K562 (cell line): ENCODE measurements around the gene GMDS. TPM values are rescaled to one million over a fixed set of nuclear protein-coding genes. Genes with fewer than 3 reads are reported as not detected.

Experiments used
- EGR1 ChIP-seq: fragments of 450-650 bp; conservative IDR thresholded peaks from 2 replicates; pipeline ENCODE4 v1.6.1; 2017; ENCODE audit warnings: mild to moderate bottlenecking
- ESRRA ChIP-seq: fragments of 450-650 bp; IDR thresholded peaks from 2 replicates; pipeline ENCODE4 v1.6.1; 2014; ENCODE audit warnings: low read depth, mild to moderate bottlenecking, moderate library complexity, borderline replicate concordance
- FOXP1 ChIP-seq: sonication (generic); formaldehyde crosslinking; IDR thresholded peaks from 2 replicates; pipeline ENCODE4 v1.8.0; 2022; ENCODE audit warnings: mild to moderate bottlenecking, missing genetic modification reagents
- GATAD2A ChIP-seq: fragments of 450-650 bp; IDR thresholded peaks from 2 replicates; pipeline ENCODE4 v1.6.1; 2017
- ID3 ChIP-seq, 2 experiments: fragments of 250-450 bp in 1 of 2; fragments of 450-650 bp in 1 of 2; sonication (Bioruptor Pico) in 1 of 2; IDR thresholded peaks; 2 replicates each; pipeline versions ENCODE4 v1.6.1 to v1.8.0; 2016 to 2021; ENCODE audit warnings: mild to moderate bottlenecking in 2 of 2, moderate library complexity in 2 of 2, missing compliant biosample characterization in 1 of 2, missing genetic modification characterization in 1 of 2
- POLR2H ChIP-seq: IDR thresholded peaks from 2 replicates; pipeline ENCODE4 v1.6.1; 2016; ENCODE audit warnings: missing genetic modification characterization, low read depth, mild to moderate bottlenecking, control low read depth, missing compliant biosample characterization, moderate library complexity
- RBFOX2 ChIP-seq: fragments of 200-400 bp; formaldehyde crosslinking; IDR thresholded peaks from 2 replicates; pipeline ENCODE4 v1.6.1; 2017; ENCODE audit warnings: low read depth, mild to moderate bottlenecking, low read length, moderate library complexity
- RCOR1 ChIP-seq, 2 experiments: IDR thresholded peaks; 2 replicates each; pipeline ENCODE4 v1.6.1; 2012; ENCODE audit warnings: low read depth in 2 of 2, low read length in 2 of 2, borderline replicate concordance in 1 of 2, improper control_type of control experiment in 1 of 2
- SAFB ChIP-seq: fragments of 200-400 bp; formaldehyde crosslinking; IDR thresholded peaks from 2 replicates; pipeline ENCODE4 v1.6.1; 2017; ENCODE audit warnings: low read depth, low read length, borderline replicate concordance
- SOX6 ChIP-seq: fragments of 450-650 bp; IDR thresholded peaks from 2 replicates; pipeline ENCODE4 v1.6.1; 2014; ENCODE audit warnings: mild to moderate bottlenecking
- TBL1XR1 ChIP-seq, 2 experiments: IDR thresholded peaks; 2 replicates each; pipeline ENCODE4 v1.6.1; 2012; ENCODE audit warnings: improper control_type of control experiment in 2 of 2, low read length in 2 of 2, mild to moderate bottlenecking in 1 of 2
- TRIM25 ChIP-seq: fragments of 450-650 bp; IDR thresholded peaks from 2 replicates; pipeline ENCODE4 v1.7.0; 2016; ENCODE audit warnings: borderline replicate concordance
- ZBTB1 ChIP-seq: sonication (generic); formaldehyde crosslinking; IDR thresholded peaks from 2 replicates; pipeline ENCODE4 v1.8.1; 2023; ENCODE audit warnings: missing genetic modification reagents, low read depth, mild to moderate bottlenecking, borderline replicate concordance
- ZFPM2 ChIP-seq: fragments of 250-450 bp; sonication (Bioruptor Pico); IDR thresholded peaks from 2 replicates; pipeline ENCODE4 v1.5.1; 2022; ENCODE audit warnings: mild to moderate bottlenecking
- ZNF431 ChIP-seq: sonication (generic); formaldehyde crosslinking; IDR thresholded peaks from 2 replicates; pipeline ENCODE4 v1.8.0; 2022; ENCODE audit warnings: mild to moderate bottlenecking, missing genetic modification reagents
- polyA plus RNA-seq, 8 experiments: library from polyadenylated mRNA; depleted of rRNA in 4 of 8; stranded (reverse) in 5 of 8; unstranded in 3 of 8; fragments of >200 nt; fragmentation: Nextera tagmentation in 2 of 8; fragmentation: Illumina TruSeq in 1 of 8; extraction: Ambion mirVana in 2 of 8; extraction: Trizol in 1 of 8; gene quantifications; 2 replicates each; pipeline versions ENCODE4 v1.2.1 to v1.2.3, GENCODE V29; 2011 to 2014; ENCODE audit warnings: inconsistent platforms in 1 of 8, missing spikeins in 1 of 8
- total RNA-seq, 7 experiments: library from RNA; depleted of rRNA in 6 of 7; stranded (reverse); fragments of >200 nt in 6 of 7; fragmentation: Illumina TruSeq in 2 of 7; extraction: Trizol in 2 of 7; gene quantifications; 2 replicates each; pipeline versions ENCODE4 v1.2.1 to v1.2.3, GENCODE V29; 2011 to 2021; ENCODE audit warnings: low replicate concordance in 1 of 7
- TF ChIP-seq, protein P1 (sequence below): fragments of 250-450 bp; sonication (Bioruptor Pico); IDR thresholded peaks from 2 replicates; pipeline ENCODE4 v1.4.0; 2020; ENCODE audit warnings: mild to moderate bottlenecking, moderate library complexity
- TF ChIP-seq, protein P2 (sequence below), 2 experiments: fragments of 450-650 bp in 1 of 2; IDR thresholded peaks; 2 replicates each; pipeline ENCODE4 v1.6.1; 2011 to 2017; ENCODE audit warnings: low read depth in 2 of 2, antibody characterized with exemption in 1 of 2, borderline replicate concordance in 1 of 2, low read length in 1 of 2, mild to moderate bottlenecking in 1 of 2, mixed read lengths in 1 of 2; ENCODE audit not compliant: control insufficient read depth in 1 of 2

GMDS gene
- total and polyA plus RNA-seq, 9 of the 15 experiments (the other 6 are each of a cell fraction or from before 2014, with no cell fraction given): 0.48 to 31.8 (median 13.4) TPM

GRCh38 chr6:2245103-2245876, at the start of gene GMDS (continued):
- TF ChIP-seq ZBTB1 (CRISPR knock-in tag): peak; percentile 83; the same call in 1 of the 2 replicates
- TF ChIP-seq GATAD2A: no peak
- TF ChIP-seq RBFOX2: peak; percentile 81
- TF ChIP-seq, protein P1, sequence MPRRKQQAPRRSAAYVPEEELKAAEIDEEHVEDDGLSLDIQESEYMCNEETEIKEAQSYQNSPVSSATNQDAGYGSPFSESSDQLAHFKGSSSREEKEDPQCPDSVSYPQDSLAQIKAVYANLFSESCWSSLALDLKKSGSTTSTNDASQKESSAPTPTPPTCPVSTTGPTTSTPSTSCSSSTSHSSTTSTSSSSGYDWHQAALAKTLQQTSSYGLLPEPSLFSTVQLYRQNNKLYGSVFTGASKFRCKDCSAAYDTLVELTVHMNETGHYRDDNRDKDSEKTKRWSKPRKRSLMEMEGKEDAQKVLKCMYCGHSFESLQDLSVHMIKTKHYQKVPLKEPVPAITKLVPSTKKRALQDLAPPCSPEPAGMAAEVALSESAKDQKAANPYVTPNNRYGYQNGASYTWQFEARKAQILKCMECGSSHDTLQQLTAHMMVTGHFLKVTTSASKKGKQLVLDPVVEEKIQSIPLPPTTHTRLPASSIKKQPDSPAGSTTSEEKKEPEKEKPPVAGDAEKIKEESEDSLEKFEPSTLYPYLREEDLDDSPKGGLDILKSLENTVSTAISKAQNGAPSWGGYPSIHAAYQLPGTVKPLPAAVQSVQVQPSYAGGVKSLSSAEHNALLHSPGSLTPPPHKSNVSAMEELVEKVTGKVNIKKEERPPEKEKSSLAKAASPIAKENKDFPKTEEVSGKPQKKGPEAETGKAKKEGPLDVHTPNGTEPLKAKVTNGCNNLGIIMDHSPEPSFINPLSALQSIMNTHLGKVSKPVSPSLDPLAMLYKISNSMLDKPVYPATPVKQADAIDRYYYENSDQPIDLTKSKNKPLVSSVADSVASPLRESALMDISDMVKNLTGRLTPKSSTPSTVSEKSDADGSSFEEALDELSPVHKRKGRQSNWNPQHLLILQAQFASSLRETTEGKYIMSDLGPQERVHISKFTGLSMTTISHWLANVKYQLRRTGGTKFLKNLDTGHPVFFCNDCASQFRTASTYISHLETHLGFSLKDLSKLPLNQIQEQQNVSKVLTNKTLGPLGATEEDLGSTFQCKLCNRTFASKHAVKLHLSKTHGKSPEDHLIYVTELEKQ (CRISPR knock-in tag): no peak
- TF ChIP-seq TBL1XR1 (IDR thresholded peaks at IDR 0.05; ENCODE audit: low read length in 2 of 2): peak in 1 of 2 experiments; percentile 16; a peak in 1 of 4 replicates
- TF ChIP-seq, protein P2, sequence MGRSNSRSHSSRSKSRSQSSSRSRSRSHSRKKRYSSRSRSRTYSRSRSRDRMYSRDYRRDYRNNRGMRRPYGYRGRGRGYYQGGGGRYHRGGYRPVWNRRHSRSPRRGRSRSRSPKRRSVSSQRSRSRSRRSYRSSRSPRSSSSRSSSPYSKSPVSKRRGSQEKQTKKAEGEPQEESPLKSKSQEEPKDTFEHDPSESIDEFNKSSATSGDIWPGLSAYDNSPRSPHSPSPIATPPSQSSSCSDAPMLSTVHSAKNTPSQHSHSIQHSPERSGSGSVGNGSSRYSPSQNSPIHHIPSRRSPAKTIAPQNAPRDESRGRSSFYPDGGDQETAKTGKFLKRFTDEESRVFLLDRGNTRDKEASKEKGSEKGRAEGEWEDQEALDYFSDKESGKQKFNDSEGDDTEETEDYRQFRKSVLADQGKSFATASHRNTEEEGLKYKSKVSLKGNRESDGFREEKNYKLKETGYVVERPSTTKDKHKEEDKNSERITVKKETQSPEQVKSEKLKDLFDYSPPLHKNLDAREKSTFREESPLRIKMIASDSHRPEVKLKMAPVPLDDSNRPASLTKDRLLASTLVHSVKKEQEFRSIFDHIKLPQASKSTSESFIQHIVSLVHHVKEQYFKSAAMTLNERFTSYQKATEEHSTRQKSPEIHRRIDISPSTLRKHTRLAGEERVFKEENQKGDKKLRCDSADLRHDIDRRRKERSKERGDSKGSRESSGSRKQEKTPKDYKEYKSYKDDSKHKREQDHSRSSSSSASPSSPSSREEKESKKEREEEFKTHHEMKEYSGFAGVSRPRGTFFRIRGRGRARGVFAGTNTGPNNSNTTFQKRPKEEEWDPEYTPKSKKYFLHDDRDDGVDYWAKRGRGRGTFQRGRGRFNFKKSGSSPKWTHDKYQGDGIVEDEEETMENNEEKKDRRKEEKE (IDR thresholded peaks at IDR 0.05; ENCODE audit: borderline replicate concordance in 1 of 2, control insufficient read depth in 1 of 2, low read depth in 2 of 2, low read length in 1 of 2): no peak
- no peak for TF ChIP-seq RCOR1 (IDR thresholded peaks at IDR 0.05; ENCODE audit: borderline replicate concordance in 1 of 2, low read depth in 2 of 2, low read length in 2 of 2)
- 0 out of 2 replicates have a peak, but pooled peaks have one; percentile 22 for TF ChIP-seq ESRRA
- TF ChIP-seq POLR2H (tag): peak; percentile 44; the same call in 1 of the 2 replicates
- peak; percentile 81 for TF ChIP-seq FOXP1
- TF ChIP-seq SOX6: 0 out of 2 replicates have a peak, but pooled peaks have one; percentile 42
- peak; percentile 89 for TF ChIP-seq EGR1
- TF ChIP-seq SAFB: peak; percentile 58; the same call in 1 of the 2 replicates
- no peak for TF ChIP-seq ID3 (CRISPR knock-in tag; IDR thresholded peaks at IDR 0.05)
- peak; percentile 79 for TF ChIP-seq ID3 (tag; IDR thresholded peaks at IDR 0.05)
- TF ChIP-seq ZNF431 (CRISPR knock-in tag): peak; percentile 77; the same call in 1 of the 2 replicates
- no peak for TF ChIP-seq TRIM25
- TF ChIP-seq ZFPM2 (CRISPR knock-in tag): no peak
